Prostate gland (tissue), 2 donors: ENCODE data around the gene ADK. TPM values are rescaled to one million over a fixed set of nuclear protein-coding genes. Genes with fewer than 3 reads are reported as not detected.
"Not testable (repeated sequence)": the region's sequence is repeated elsewhere in the genome, so short reads cannot be mapped to it uniquely, and the experiment has no call there.

ENCODE experiments used
- DNase-seq: peaks from one replicate; pipeline ENCODE4 v3.0.0-alpha.2; 2019; ENCODE audit warnings: low spot score
- H3K27ac ChIP-seq, 2 donors: fragments of 200-600 bp; sonication (generic); 2 replicates each; pipeline ENCODE4 v1.5.1; 2017 to 2019
- H3K27me3 ChIP-seq: fragments of 200-600 bp; sonication (generic); replicated peaks from 2 replicates; pipeline ENCODE4 v1.5.1; 2019; ENCODE audit not compliant: insufficient read depth
- H3K36me3 ChIP-seq, 2 donors: fragments of 200-600 bp; sonication (generic); 1 replicate in 1 of 2; 2 replicates in 1 of 2; pipeline versions ENCODE4 v1.5.1 to v1.8.1; 2017 to 2019
- H3K4me1 ChIP-seq: fragments of 200-600 bp; sonication (generic); replicated peaks from 2 replicates; pipeline ENCODE4 v1.5.1; 2019
- H3K4me3 ChIP-seq, 2 donors: fragments of 200-600 bp; sonication (generic); 2 replicates each; pipeline ENCODE4 v1.5.1; 2017 to 2019
- H3K9me3 ChIP-seq: fragments of 200-600 bp; sonication (generic); 2 replicates; pipeline ENCODE4 v1.5.1; 2017
- CTCF ChIP-seq, 4 experiments: fragments of 200-600 bp in 2 of 4; fragments of 450-650 bp in 2 of 4; sonication (generic) in 2 of 4; IDR thresholded peaks; 1 replicate in 3 of 4; 2 replicates in 1 of 4; pipeline ENCODE4 v1.5.1; 2016 to 2019; ENCODE audit warnings: antibody characterized with exemption in 4 of 4, mild to moderate bottlenecking in 2 of 4, moderate library complexity in 2 of 4
- POLR2A ChIP-seq: fragments of 450-650 bp; IDR thresholded peaks from one replicate; pipeline ENCODE4 v1.6.1; 2016; ENCODE audit warnings: antibody characterized with exemption, mild to moderate bottlenecking
- POLR2AphosphoS5 ChIP-seq: sonication (generic); formaldehyde crosslinking; IDR thresholded peaks from one replicate; pipeline ENCODE4 v1.6.1; 2017; ENCODE audit warnings: antibody characterized with exemption
- WGBS: methylation state at CpG from one replicate; pipeline ENCODE4 v1.1.5; 2018; 5-methylcytosine and 5-hydroxymethylcytosine counted together
- intact Hi-C: fragments of 100-400 bp; cut with DNase I; formaldehyde crosslinking; loops from one replicate; pipeline ENCODE4 v1.14.2; 2022
- total RNA-seq, 2 donors: library from RNA; depleted of rRNA; stranded (reverse); fragments of >200 nt; gene quantifications; one replicate each; pipeline ENCODE4 v1.1.0, GENCODE V29; 2016

The ADK gene
- total RNA-seq, 2 donors from 2014 or later, result 34.1 to 42.5 TPM

GRCh38 chr10:74207691-74208480 is 56.9 kb downstream of the ADK start:
- Histone ChIP-seq H3K27me3 (no peaks in the 10 kb centered on the region), H3K4me1 (no peaks in the 10 kb centered on the region), H3K36me3 (no peaks in the 10 kb centered on the region), H3K27ac (no peak overlapping the region), H3K9me3 (no peaks in the 10 kb centered on the region), H3K4me3 (no peak overlapping the region)
- intact Hi-C loops, result no loop called here
- WGBS, result 77% methylated on average over 7 of the region's 7 CpGs
- no peak for TF ChIP-seq POLR2A
- no peak for TF ChIP-seq CTCF (IDR thresholded peaks at IDR 0.05)
- TF ChIP-seq POLR2AphosphoS5, result no peak
- no peak for DNase-seq

GRCh38 chr10:74208997-74209396 is 58.0 kb downstream of the ADK start:
- Histone ChIP-seq H3K27ac (no peak overlapping the region), H3K4me3 (no peak overlapping the region), H3K4me1 (no peaks in the 10 kb centered on the region), H3K9me3 (no peaks in the 10 kb centered on the region), H3K27me3 (no peaks in the 10 kb centered on the region), H3K36me3 (no peaks in the 10 kb centered on the region)
- TF ChIP-seq POLR2A, result no peak
- no peak for TF ChIP-seq CTCF (IDR thresholded peaks at IDR 0.05)
- TF ChIP-seq POLR2AphosphoS5, result no peak
- 79% methylated on average over 3 of the region's 3 CpGs for WGBS
- no peak for DNase-seq
- intact Hi-C loops, result no loop called here

DNA sequence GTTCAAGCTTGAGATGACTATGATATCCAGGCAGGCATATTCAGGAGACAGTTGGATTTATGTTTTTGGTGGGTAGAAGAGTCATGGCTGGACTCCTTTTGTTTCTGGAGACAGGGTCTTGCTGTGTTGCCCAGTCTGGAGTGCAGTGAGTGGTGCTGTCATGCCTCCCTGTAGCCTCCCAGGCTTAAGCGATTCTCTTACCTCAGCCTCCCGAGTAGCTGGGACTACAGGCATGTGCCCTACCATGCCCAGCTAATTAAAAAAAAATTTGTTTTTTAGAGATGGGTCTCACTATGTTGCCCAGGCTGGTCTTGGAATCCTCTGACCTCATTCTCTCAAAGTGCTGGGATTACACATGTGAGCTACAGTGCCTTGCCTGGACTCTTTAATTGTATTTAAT is 62.0 kb downstream of the ADK start:
- TF ChIP-seq POLR2AphosphoS5 (no peak), CTCF (IDR thresholded peaks at IDR 0.05) (no peak), POLR2A (no peak)
- Histone ChIP-seq H3K27me3 (no peaks in the 10 kb centered on the region), H3K9me3 (no peaks in the 10 kb centered on the region), H3K4me3 (no peak overlapping the region), H3K27ac (no peak overlapping the region), H3K36me3 (no peaks in the 10 kb centered on the region), H3K4me1 (no peaks in the 10 kb centered on the region)
- intact Hi-C loops, result no loop called here
- DNase-seq, result no peak
- WGBS, result 100% methylated on average over 2 of the region's 2 CpGs

- H3K4me3 ChIP-seq, result no peak overlapping the region
- no peaks in the 10 kb centered on the region for H3K4me1 ChIP-seq
- DNase-seq, result peak; percentile 18
- no peaks in the 10 kb centered on the region for H3K36me3 ChIP-seq
- H3K27ac ChIP-seq, result no peak overlapping the region
- no peaks in the 10 kb centered on the region for H3K9me3 ChIP-seq
- TF ChIP-seq POLR2A, result no peak
- peak in 2 of 4 experiments; percentile 16 to 34 for TF ChIP-seq CTCF (IDR thresholded peaks at IDR 0.05)
- no peak for TF ChIP-seq POLR2AphosphoS5
- no peaks in the 10 kb centered on the region for H3K27me3 ChIP-seq
- 65% methylated on average over 3 of the region's 3 CpGs for WGBS
- intact Hi-C loops, result no loop called here
Observed at GRCh38 chr10:74213571-74214162, 62.6 kb downstream of the ADK start.

GRCh38 chr10:74217110-74217509 is 66.1 kb downstream of the ADK start:
- intact Hi-C loops, result not testable (repeated sequence)

GRCh38 chr10:74222467-74222866 is 71.4 kb downstream of the ADK start:
- H3K27ac ChIP-seq, DNase-seq, H3K27me3 ChIP-seq, H3K9me3 ChIP-seq, intact Hi-C loops, H3K36me3 ChIP-seq, H3K4me1 ChIP-seq, H3K4me3 ChIP-seq: not testable (repeated sequence)
- WGBS, result 81% methylated on average over 3 of the region's 4 CpGs

More at GRCh38 chr10:74217110-74217509, 66.1 kb downstream of the ADK start:
- not testable (repeated sequence) for H3K27ac ChIP-seq, H3K4me1 ChIP-seq, H3K4me3 ChIP-seq, H3K9me3 ChIP-seq, DNase-seq, H3K36me3 ChIP-seq, H3K27me3 ChIP-seq
- WGBS, result 97% methylated on average over 13 of the region's 13 CpGs
